Esophagus (tissue), 2 donors: ENCODE measurements around the gene UBE4A. TPM values are rescaled to one million over a fixed set of nuclear protein-coding genes. Genes with fewer than 3 reads are reported as not detected.

ENCODE experiments used
- H3K27ac ChIP-seq, 2 donors: one replicate each; pipeline ENCODE4 v1.5.1; 2013; ENCODE audit warnings: low read depth in 2 of 2, mild to moderate bottlenecking in 2 of 2, inconsistent platforms in 1 of 2, low read length in 1 of 2, moderate library complexity in 1 of 2
- H3K27me3 ChIP-seq, 2 donors: one replicate each; pipeline ENCODE4 v1.6.1; 2013; ENCODE audit warnings: low read length in 2 of 2, control low read depth in 1 of 2, mild to moderate bottlenecking in 1 of 2; ENCODE audit not compliant: insufficient read depth in 2 of 2, control insufficient read depth in 1 of 2
- H3K36me3 ChIP-seq, 2 donors: one replicate each; pipeline ENCODE4 v1.6.1; 2013; ENCODE audit warnings: low read length in 1 of 2; ENCODE audit not compliant: control insufficient read depth in 2 of 2, insufficient read depth in 2 of 2
- H3K4me1 ChIP-seq, 2 donors: one replicate each; pipeline ENCODE4 v1.6.1; 2013; ENCODE audit warnings: low read length in 1 of 2; ENCODE audit not compliant: control insufficient read depth in 2 of 2, insufficient read depth in 2 of 2
- H3K4me3 ChIP-seq, 2 donors: one replicate each; pipeline ENCODE4 v1.5.1; 2013; ENCODE audit warnings: low read length in 2 of 2, mild to moderate bottlenecking in 2 of 2, low read depth in 1 of 2, moderate library complexity in 1 of 2
- H3K9me3 ChIP-seq, 2 donors: one replicate each; pipeline ENCODE4 v1.6.1; 2013; ENCODE audit warnings: mild to moderate bottlenecking in 2 of 2, low read depth in 1 of 2, low read length in 1 of 2, moderate library complexity in 1 of 2; ENCODE audit not compliant: control insufficient read depth in 2 of 2, insufficient read depth in 1 of 2
- WGBS, 2 donors: extraction: QIAGEN DNeasy Blood & Tissue Kit; methylation state at CpG; one replicate each; pipeline ENCODE4 v1.1.7; 2013; 5-methylcytosine and 5-hydroxymethylcytosine counted together
- polyA plus RNA-seq, 2 donors: library from polyadenylated mRNA; stranded (reverse); fragments of 200-250 nt; gene quantifications; one replicate each; pipeline ENCODE4 v1.2.3, GENCODE V29; 2013
- donor health status: healthy with polysubstance abuse.
- donor health status: Bipolar disorder and iron deficiency.

The UBE4A gene
- polyA plus RNA-seq, 2 donors, result 9.5 to 12.0 TPM

- Histone ChIP-seq H3K4me3 (peak overlapping the region in 1 of 2 donors; percentile 9), H3K27ac (no peak overlapping the region), H3K36me3 (no peaks in the 10 kb centered on the region), H3K4me1 (peaks cover 0 to 7% of the 10 kb centered on the region in 2 donors), H3K9me3 (no peaks in the 10 kb centered on the region), H3K27me3 (no peaks in the 10 kb centered on the region)
- WGBS, 2 donors, result 83 to 89% methylated on average over 3 of the region's 3 CpGs
Observed at GRCh38 chr11:118341261-118341660, 18.1 kb upstream of the UBE4A start.

DNA sequence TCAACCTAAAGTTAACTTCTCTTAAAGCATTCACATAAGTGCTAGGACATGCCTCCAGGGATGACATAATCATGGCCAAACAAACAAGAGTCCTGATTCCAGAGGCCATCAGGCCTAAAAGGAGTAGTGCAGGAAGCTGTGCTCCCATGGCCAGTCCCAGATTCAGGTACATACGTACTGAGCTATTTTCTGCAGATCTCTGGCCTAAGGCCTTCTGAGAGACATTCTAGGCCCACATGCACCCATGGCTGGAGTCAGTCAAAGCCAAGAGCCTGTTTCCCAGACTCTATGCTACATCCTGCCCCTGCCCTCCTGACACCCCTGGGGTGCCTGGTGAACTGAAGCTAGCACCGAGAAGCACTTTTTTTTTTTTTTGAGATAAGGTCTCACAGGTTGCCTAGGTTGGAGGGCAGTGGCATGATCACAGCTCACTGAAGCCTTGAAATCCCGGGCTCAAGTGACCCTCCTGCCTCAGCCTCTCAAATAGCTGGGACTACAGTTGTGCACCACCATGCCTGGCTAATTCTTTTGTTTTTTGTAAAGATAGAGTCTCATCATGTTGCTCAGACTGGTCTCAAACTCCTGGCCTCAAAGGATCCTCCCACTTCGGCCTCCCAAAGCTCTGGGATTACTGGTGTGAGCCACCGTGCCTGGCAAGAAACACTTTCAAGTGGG is 17.4 kb upstream of the UBE4A start:
- Histone ChIP-seq H3K27ac (peak overlapping the region in 1 of 2 donors; percentile 51), H3K27me3 (no peaks in the 10 kb centered on the region), H3K4me3 (peak overlapping the region; percentile 10 to 36), H3K9me3 (no peaks in the 10 kb centered on the region), H3K36me3 (no peaks in the 10 kb centered on the region), H3K4me1 (peaks cover 0 to 7% of the 10 kb centered on the region in 2 donors)
- WGBS, 2 donors, result 65 to 80% methylated on average over 5 of the region's 5 CpGs

DNA sequence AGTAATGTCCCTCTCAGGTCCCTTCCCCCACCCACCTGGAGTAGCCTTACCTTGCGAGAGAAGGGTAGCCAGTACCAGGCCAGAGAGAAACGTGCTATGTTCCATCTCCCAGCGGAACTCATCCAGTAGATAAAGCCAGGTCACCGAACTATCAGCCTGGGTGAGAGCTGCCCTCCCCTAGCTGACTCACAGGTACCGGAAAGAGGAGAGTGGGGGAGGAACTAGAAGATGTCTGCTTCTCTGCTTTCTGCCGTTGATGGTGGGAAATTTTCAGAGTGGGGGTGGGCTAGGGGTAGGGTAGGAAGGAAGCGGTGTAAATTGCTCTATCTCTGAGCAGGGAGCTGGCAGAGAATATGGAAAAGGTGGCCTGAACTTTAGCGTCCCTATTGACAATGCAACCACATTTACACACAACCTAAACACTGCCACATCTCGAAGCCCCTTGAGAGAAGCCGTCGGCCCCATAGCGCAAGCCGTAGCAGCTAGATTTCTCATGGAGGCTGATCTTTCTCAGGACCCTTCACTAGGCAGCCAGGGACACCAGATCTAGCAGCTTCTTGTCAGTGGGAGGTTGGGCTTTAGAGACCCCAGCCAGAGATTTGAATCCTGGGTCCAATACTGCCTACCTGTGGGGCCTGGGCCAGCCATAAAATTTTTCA is 16.8 kb upstream of the UBE4A start, which contains the start of gene CD3D:
Gene CD3D, minus strand, starts transcription at position 203 of the 659 bp plus-strand sequence. Its CDS starts 98 bp downstream, at position 105.
- Histone ChIP-seq H3K36me3 (no peaks in the 10 kb centered on the region), H3K27me3 (no peaks in the 10 kb centered on the region), H3K9me3 (no peaks in the 10 kb centered on the region), H3K27ac (peak within 1 kb of the TSS in 1 of 2 donors; percentile 51), H3K4me3 (peak within 1 kb of the TSS; percentile 10 to 36), H3K4me1 (peaks cover 0 to 7% of the 10 kb centered on the region in 2 donors)
- 73 to 78% methylated on average over 13 of the region's 13 CpGs for WGBS, 2 donors

GRCh38 chr11:118343248-118343647 is 16.2 kb upstream of the UBE4A start:
- no peaks in the 10 kb centered on the region for H3K36me3 ChIP-seq
- no peaks in the 10 kb centered on the region for H3K9me3 ChIP-seq
- 66 to 71% methylated on average over 9 of the region's 9 CpGs for WGBS, 2 donors
- H3K4me1 ChIP-seq, result peaks cover 0 to 7% of the 10 kb centered on the region in 2 donors
- H3K27me3 ChIP-seq, result no peaks in the 10 kb centered on the region
- H3K4me3 ChIP-seq, result no peak overlapping the region
- no peak overlapping the region for H3K27ac ChIP-seq

- Histone ChIP-seq H3K4me1 (peaks cover 0 to under 1% of the 10 kb centered on the region in 2 donors), H3K27ac (no peak within 1 kb of the TSS), H3K36me3 (no peaks in the 10 kb centered on the region), H3K27me3 (no peaks in the 10 kb centered on the region), H3K4me3 (peak within 1 kb of the TSS in 1 of 2 donors; percentile 4), H3K9me3 (no peaks in the 10 kb centered on the region)
- 68 to 70% methylated on average over 6 of the region's 6 CpGs for WGBS, 2 donors
Observed at GRCh38 chr11:118343981-118344515, 15.4 kb upstream of the UBE4A start, which contains the start of gene CD3G. TSS of gene CD3G (plus strand) at chr11:118344344. CDS start at chr11:118344424, 80 bp downstream.

GRCh38 chr11:118349475-118349874 is 9.9 kb upstream of the UBE4A start:
- H3K27me3 ChIP-seq, result no peaks in the 10 kb centered on the region
- WGBS, 2 donors, result 56 to 65% methylated on average over 6 of the region's 6 CpGs
- no peaks in the 10 kb centered on the region for H3K4me1 ChIP-seq
- H3K9me3 ChIP-seq, result no peaks in the 10 kb centered on the region
- H3K36me3 ChIP-seq, result no peaks in the 10 kb centered on the region
- H3K4me3 ChIP-seq, result no peak overlapping the region
- no peak overlapping the region for H3K27ac ChIP-seq

- Histone ChIP-seq H3K27me3 (no peaks in the 10 kb centered on the region), H3K36me3 (no peaks in the 10 kb centered on the region), H3K4me1 (no peaks in the 10 kb centered on the region), H3K9me3 (no peaks in the 10 kb centered on the region), H3K27ac (no peak overlapping the region), H3K4me3 (no peak overlapping the region)
- WGBS, 2 donors, result 10 to 14% methylated on average over 6 of the region's 6 CpGs
Observed at GRCh38 chr11:118353084-118353710, 6.2 kb upstream of the UBE4A start.

DNA sequence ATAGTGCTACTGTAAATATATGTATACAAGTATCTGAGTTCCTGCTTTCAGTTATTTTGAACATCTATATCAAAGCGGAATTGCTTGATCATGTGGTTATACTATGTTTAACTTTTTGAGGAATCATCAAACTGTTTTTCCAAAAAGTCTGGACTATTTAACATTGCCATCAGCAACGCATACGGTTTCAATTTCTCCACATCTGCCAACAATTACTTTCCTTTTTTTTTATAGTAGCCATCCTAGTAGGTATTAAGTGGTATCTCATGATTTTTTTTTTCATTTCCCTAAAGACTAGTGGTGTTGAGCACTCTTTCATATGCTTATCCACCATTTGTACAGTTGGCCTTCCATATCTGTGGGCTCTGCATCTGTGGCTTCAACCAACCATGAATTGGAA is 1.3 kb upstream of the UBE4A start:
- Histone ChIP-seq H3K27ac (no peak overlapping the region), H3K4me3 (no peak overlapping the region), H3K4me1 (peaks cover 0 to 2% of the 10 kb centered on the region in 2 donors), H3K36me3 (no peaks in the 10 kb centered on the region), H3K9me3 (no peaks in the 10 kb centered on the region), H3K27me3 (no peaks in the 10 kb centered on the region)
- 51 to 56% methylated on average over 3 of the region's 3 CpGs for WGBS, 2 donors

GRCh38 chr11:118364956-118365615 is 5.7 kb downstream of the UBE4A start:
- H3K9me3 ChIP-seq, result no peaks in the 10 kb centered on the region
- H3K4me3 ChIP-seq, result no peak overlapping the region
- H3K27me3 ChIP-seq, result no peaks in the 10 kb centered on the region
- 87 to 96% methylated on average over 3 of the region's 3 CpGs for WGBS, 2 donors
- peaks cover 0 to 2% of the 10 kb centered on the region in 2 donors for H3K4me1 ChIP-seq
- H3K27ac ChIP-seq, result no peak overlapping the region
- H3K36me3 ChIP-seq, result peaks cover 2 to 3% of the 10 kb centered on the region in 2 donors
